UCSD-AML1 (cell line): ENCODE data around the gene CEP112.
"Not testable (repeated sequence)": the region's sequence is repeated elsewhere in the genome, so short reads cannot be mapped to it uniquely, and the experiment has no call there.

Experiments used
- DNase-seq: peaks from one replicate; lab custom pipeline; 2025; ENCODE audit not compliant: unreplicated experiment; lab: John Stamatoyannopoulos, UW

The CEP112 gene

GRCh38 chr17:65848751-65849150, 343.2 kb downstream of the CEP112 start:
- DNase-seq = no peak

GRCh38 chr17:65841089-65841488, 350.8 kb downstream of the CEP112 start:
- DNase-seq = no peak

GRCh38 chr17:65837232-65837631, 354.7 kb downstream of the CEP112 start:
- not testable (repeated sequence) for DNase-seq

GRCh38 chr17:65833214-65833613, 358.7 kb downstream of the CEP112 start:
- DNase-seq = no peak

- DNase-seq = no peak
Observed at GRCh38 chr17:65830356-65830755, 361.6 kb downstream of the CEP112 start.

- not testable (repeated sequence) for DNase-seq
Observed at GRCh38 chr17:65826577-65826976, 365.4 kb downstream of the CEP112 start.

- no peak for DNase-seq
Observed at GRCh38 chr17:65824901-65825300, 367.0 kb downstream of the CEP112 start.

- DNase-seq = no peak
Observed at GRCh38 chr17:65823713-65824112, 368.2 kb downstream of the CEP112 start.

GRCh38 chr17:65820811-65821210, 371.1 kb downstream of the CEP112 start:
- no peak for DNase-seq

- no peak for DNase-seq
Observed at GRCh38 chr17:65820306-65820705, 371.6 kb downstream of the CEP112 start.

- no peak for DNase-seq
Observed at GRCh38 chr17:65819810-65820209, 372.1 kb downstream of the CEP112 start.

- DNase-seq = no peak
Observed at GRCh38 chr17:65817951-65818350, 374.0 kb downstream of the CEP112 start.

GRCh38 chr17:65814418-65814817, 377.5 kb downstream of the CEP112 start:
- DNase-seq = no peak

GRCh38 chr17:65813306-65813705, 378.6 kb downstream of the CEP112 start:
- DNase-seq = no peak

- DNase-seq = no peak
Observed at GRCh38 chr17:65811043-65811442, 380.9 kb downstream of the CEP112 start.

- no peak for DNase-seq
Observed at GRCh38 chr17:65809366-65809765, 382.6 kb downstream of the CEP112 start.

- not testable (repeated sequence) for DNase-seq
Observed at GRCh38 chr17:65808566-65808965, 383.4 kb downstream of the CEP112 start.

- DNase-seq = no peak
Observed at GRCh38 chr17:65807361-65807760, 384.6 kb downstream of the CEP112 start.

GRCh38 chr17:65801513-65801912, 390.4 kb downstream of the CEP112 start:
- no peak for DNase-seq

- no peak for DNase-seq
Observed at GRCh38 chr17:65800655-65801054, 391.3 kb downstream of the CEP112 start.

GRCh38 chr17:65799869-65800268, 392.1 kb downstream of the CEP112 start:
- DNase-seq = no peak

- no peak for DNase-seq
Observed at GRCh38 chr17:65799454-65799853, 392.5 kb downstream of the CEP112 start.

GRCh38 chr17:65797809-65798208, 394.1 kb downstream of the CEP112 start:
- DNase-seq = no peak

GRCh38 chr17:65797101-65797500, 394.8 kb downstream of the CEP112 start:
- DNase-seq = no peak
